HG03469 (cell line): ENCODE results near the gene USH1G.

ENCODE experiments used
- ATAC-seq: cut with Tn5 transposase; IDR thresholded peaks from one replicate; pipeline ENCODE4 v1.9.1; 2021; ENCODE audit warnings: mild to moderate bottlenecking, moderate library complexity, moderate number of reproducible peaks; ENCODE audit not compliant: unreplicated experiment

USH1G gene

GRCh38 chr17:74954665-74955421 lies 31.8 kb upstream of the USH1G start:
- no peak for ATAC-seq

GRCh38 chr17:74954115-74954514 lies 31.1 kb upstream of the USH1G start:
- ATAC-seq = no peak

GRCh38 chr17:74953134-74953687 lies 30.2 kb upstream of the USH1G start:
- no peak for ATAC-seq

- no peak for ATAC-seq
These were observed 29.5 kb upstream of the USH1G start for GRCh38 chr17:74952431-74953133.

- ATAC-seq = no peak
These were observed 28.8 kb upstream of the USH1G start for GRCh38 chr17:74951680-74952421.

GRCh38 chr17:74951065-74951464 lies 28.0 kb upstream of the USH1G start:
- ATAC-seq = no peak

GRCh38 chr17:74950207-74950606 lies 27.2 kb upstream of the USH1G start:
- no peak for ATAC-seq

GRCh38 chr17:74949455-74950115 lies 26.5 kb upstream of the USH1G start:
- ATAC-seq = no peak

GRCh38 chr17:74947041-74947754 lies 24.1 kb upstream of the USH1G start:
- no peak for ATAC-seq

- ATAC-seq = no peak
These were observed 23.6 kb upstream of the USH1G start for GRCh38 chr17:74946641-74947040.

- ATAC-seq = no peak
These were observed 22.5 kb upstream of the USH1G start for GRCh38 chr17:74945543-74945942.

- no peak for ATAC-seq
These were observed 20.9 kb upstream of the USH1G start for GRCh38 chr17:74943808-74944522.

GRCh38 chr17:74941128-74941725 lies 18.2 kb upstream of the USH1G start:
- ATAC-seq = no peak

GRCh38 chr17:74939534-74939933 lies 16.5 kb upstream of the USH1G start:
- ATAC-seq = no peak

GRCh38 chr17:74938194-74938950 lies 15.3 kb upstream of the USH1G start:
- ATAC-seq = no peak

GRCh38 chr17:74937064-74938051 lies 14.3 kb upstream of the USH1G start:
- ATAC-seq = no peak

- ATAC-seq = no peak
These were observed 13.4 kb upstream of the USH1G start for GRCh38 chr17:74936470-74936799.
